Effector CD8-positive, alpha-beta T cell (primary cell): ENCODE results near the gene LRRC45.

Source experiments
- DNase-seq: peaks from one replicate; lab custom pipeline; 2025; lab: John Stamatoyannopoulos, UW

LRRC45 gene

DNA sequence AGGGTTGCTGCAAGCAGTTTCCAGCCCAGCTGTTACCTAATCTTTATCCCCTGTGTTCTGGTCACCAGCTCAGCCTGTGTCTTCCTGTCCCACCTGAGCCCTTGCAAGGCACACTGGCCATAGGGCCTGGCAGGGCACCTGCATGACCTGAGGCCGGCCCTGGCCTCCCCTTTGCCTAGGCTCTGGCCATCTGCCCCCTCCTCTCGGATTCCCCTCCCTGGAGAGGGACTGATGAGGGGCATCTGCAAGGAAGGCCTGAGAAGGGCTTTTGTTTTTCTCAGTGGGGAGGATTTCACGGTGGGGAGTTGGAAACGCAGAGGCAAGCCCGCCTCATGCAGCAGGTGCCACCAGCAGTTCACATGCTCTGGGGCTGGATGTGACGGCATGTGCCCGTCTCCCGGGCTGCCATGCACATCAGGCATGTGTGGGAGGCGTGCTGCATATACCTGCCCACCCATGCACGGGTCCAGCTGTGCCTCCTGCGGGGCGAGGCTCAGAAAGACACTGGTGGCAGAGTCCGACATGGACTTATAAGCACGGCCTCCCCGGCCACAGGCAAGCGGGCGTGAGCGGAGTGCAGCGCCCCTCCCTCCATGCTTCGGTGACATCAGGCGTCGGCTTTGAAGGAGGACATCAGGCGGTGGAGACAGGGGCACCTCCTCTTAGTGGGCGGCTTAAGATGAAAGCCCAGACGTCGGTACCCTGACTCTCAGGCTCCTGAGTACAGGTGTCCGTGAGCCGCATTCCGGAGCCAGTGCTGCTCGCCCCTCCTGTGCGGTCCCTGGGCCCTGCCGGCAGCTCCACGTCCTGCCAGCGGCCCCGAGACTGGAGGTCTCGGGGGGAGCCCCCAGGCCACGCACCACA, 29.1 kb upstream of the LRRC45 start:
- DNase-seq: no peak

DNA sequence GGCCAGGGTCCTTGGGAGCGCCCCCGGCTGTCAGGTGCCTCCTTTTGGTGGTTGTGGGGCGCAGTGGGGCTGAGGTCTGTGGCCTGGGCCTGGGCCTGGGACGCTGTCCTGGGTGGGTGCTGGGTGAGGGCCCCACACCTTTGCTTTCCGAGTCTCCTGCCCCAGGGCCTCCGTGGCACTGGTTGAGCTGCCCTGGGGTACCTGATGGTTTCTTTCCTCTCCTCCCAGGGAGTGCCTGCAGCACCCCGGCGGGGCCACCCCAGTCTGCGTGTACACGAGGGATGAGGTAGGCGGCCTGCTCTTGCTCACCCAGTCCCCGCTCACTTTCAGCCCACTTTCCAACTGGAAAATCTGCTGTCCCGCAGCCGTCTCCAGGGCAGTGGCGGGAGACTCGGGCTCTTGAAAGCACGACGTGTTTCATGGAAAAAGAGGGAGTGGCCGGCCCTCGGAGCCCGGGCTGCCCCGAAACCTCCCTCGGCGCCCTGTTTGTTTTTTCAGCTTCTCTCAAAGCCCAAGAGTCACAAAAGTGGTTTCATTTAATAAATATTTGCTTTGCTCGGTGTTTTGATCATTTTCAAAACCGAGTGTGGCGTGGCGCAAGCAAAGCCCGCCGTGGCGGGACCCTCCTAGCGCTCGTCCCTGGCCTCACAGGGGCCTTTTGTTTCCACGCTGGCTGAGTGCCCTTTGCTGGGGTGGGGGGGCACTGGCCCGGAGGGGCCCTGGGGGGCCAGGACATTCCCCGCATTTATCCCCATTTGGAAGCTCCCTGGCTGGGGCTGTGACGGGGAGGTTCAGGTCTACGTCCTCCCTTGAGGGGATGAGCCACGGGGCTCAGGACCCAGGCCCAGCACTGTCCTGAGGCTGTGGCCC, 28.3 kb upstream of the LRRC45 start:
- no peak for DNase-seq

DNA sequence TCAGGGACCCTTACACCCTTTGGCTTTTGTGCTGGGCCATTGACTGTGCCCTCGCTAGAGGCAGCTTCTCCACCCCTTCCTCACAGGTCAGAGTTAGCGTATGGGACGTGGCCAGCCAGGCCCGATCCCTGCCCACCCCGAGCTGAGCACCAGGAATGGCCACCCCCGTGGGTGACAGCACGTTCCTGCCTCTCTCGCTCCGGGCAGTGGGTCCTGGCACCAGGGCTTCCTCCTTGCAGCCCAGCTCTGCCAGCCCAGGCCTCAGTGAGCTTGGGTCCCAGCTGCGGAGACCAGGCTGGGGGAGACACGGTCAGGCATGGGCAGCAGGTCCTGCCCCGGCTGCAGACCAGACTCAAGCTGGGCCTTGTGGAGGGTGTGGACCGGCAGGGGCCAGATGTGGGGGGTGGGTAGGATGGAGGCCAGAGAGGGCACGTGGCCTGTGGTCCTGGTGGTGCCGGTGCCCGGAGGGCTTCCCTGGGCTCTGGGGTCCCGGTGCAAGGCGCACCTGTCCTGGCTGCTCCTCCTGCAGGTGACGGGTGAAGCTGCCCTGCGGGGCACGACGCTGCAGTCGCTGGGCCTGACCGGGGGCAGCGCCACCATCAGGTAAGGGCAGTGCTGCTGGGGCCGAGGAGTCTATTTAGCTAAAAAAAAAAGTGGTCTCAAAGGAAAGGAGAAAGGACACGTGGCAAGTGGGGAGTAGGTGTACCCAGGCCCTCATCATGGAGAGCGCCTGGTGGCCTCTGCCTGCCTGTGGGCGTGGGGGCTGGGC, 27.5 kb upstream of the LRRC45 start:
- DNase-seq: no peak

DNA sequence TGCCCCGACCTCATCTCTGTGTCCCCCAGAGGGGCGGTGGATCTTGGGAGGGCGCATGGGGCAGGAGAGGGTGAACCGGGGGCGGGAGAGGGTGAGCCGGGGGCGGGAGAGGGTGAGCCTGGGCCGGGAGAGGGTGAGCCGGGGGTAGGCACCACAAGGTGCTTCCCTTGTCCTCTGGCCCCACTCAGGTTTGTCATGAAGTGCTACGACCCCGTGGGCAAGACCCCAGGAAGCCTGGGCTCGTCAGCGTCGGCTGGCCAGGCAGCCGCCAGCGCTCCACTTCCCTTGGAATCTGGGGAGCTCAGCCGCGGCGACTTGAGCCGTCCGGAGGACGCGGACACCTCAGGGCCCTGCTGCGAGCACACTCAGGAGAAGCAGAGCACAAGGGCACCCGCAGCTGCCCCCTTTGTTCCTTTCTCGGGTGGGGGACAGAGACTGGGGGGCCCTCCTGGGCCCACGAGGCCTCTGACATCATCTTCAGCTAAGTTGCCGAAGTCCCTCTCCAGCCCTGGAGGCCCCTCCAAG, 26.8 kb upstream of the LRRC45 start:
- no peak for DNase-seq

DNA sequence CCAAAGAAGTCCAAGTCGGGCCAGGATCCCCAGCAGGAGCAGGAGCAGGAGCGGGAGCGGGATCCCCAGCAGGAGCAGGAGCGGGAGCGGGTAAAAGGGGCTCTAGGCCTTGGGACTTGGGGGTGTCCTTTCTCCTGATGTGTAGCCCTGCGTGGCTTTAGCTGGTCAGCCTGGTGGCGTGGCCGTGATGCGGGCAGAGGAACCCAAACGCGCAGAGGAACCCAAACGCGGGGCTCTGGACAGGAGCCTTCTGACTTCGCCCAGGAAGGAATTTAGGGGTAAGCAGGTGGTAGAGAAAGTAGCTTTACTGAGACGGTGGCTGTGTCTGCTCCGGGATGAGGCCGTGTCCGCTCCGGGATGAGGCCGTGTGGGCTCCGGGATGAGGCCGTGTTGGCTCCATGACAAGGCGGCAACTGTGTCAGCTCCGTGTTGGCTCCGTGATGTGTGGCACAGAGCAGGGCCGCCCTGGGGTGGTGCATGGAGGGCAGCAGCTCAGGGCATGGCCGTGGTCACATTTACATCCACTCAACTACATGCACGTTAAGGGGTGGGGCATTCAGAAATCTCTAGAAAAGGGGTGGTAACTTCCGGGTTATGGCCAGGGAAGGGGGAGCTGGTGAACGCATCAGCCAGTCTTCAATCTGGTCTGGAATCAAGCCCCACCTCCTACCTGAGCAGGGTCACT, 26.2 kb upstream of the LRRC45 start:
- DNase-seq: no peak

DNA sequence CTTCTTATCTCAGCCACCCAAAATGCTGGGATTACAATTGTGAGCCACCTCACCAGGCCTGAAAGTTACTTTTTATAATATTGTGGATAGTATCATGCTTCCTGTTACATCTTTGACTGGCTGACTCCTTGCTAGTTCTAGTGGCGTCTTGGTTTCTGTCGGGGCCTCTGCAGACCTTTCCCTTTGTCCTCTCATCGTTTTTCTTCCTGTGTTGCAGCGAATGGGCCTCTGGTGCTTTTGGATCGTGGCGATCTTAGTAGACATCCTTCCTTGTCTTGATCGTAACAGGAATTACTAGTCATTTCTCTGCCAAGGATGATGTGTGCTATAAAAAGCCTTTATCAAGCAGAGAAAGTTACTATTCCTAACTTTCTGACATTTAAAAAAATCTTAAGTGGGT, 24.9 kb upstream of the LRRC45 start:
- DNase-seq: no peak

DNA sequence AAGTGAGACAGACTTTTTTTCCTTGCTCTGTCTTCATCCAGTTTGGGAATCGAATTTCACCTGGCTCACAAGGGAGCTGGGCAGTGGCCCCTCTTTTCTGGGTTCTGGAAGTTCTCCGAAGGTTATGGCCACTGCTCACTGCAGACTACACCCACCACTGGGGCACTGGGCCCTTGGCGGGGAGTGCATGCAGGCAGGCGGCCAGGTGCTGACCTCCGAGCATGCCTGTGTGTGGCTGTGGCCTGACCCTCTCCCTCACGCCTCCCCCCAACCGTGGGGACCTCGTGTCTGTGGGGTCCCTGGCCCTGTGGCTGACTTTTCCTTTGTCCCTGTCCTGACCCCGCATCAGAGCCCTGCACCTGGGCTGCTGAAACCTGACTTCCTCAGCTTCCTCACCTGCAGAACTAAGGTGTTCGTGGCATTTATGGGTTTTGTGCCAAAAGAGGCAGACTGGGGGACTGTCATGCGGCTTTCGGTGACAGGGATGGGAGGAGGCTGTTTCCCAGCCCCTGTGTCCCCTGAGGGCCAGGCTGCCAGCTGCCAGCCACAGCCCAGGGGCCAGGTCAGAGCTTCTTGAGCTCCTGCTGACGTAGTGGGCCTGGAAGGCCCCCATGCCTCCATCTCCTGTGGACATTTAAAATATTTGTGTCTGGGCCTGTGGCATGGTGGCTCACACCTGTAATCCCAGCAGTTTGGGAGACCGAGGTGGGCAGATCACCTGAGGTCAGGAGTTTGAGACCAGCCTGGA, 24.2 kb upstream of the LRRC45 start:
- no peak for DNase-seq

DNA sequence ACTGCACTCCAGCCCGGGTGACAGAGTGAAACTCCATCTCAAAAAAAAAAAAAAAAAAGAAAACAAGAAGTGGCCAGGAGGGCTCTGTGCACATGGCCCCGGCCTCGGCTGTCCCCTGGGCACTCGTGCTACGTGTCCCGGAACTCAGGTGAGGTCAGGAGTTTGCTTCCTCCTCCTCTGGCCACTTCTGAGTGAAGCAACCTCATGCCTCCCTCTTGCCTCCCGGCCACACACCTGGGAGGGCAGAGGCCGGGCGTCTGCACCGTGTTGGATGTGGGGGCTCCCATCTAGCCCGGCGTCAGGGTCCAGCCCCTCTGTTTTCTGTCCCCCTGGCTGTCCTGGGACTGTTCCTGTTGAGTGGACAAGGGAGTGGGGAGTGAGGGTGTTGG, 23.5 kb upstream of the LRRC45 start:
- DNase-seq: no peak

DNA sequence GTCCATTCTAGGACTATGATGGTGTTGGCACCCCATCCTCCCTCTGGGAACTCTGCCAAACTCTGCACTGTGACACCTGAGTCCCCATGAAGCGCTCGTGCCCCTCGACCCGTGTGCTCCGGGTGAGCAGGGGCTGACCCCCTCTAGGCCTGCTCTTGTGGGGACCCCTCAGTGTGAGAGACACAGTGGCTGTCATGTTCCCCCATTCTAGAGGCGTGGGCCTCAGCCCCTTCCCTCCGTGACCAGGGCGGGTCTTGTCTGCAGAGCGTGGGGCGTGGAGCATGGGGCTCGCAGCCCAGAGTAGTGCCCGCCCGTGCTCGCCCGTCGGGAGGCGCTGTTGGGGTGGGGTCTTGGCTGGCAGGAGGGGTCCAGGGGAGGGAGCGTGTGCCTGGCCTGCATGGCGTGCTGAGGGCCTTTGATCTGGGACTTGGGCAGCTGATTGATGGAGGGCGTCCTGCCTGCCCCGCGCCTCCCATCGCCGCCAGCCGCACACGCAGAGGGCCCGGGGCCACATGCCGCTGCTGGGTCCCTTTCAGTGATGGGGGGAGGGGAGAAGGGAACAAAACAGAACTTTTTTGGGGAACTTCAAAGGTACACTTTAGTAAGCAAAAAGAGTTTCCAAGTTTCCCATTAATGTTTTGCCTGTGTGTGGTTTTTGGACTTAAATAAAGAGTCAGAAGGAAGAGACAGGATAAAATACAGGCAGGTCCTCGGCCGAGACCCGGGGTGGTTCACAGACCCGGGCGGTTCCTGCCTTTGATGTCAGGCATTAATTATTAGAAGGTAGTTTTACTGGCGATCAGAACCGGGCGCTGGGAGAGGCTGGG, 22.9 kb upstream of the LRRC45 start:
- no peak for DNase-seq

DNA sequence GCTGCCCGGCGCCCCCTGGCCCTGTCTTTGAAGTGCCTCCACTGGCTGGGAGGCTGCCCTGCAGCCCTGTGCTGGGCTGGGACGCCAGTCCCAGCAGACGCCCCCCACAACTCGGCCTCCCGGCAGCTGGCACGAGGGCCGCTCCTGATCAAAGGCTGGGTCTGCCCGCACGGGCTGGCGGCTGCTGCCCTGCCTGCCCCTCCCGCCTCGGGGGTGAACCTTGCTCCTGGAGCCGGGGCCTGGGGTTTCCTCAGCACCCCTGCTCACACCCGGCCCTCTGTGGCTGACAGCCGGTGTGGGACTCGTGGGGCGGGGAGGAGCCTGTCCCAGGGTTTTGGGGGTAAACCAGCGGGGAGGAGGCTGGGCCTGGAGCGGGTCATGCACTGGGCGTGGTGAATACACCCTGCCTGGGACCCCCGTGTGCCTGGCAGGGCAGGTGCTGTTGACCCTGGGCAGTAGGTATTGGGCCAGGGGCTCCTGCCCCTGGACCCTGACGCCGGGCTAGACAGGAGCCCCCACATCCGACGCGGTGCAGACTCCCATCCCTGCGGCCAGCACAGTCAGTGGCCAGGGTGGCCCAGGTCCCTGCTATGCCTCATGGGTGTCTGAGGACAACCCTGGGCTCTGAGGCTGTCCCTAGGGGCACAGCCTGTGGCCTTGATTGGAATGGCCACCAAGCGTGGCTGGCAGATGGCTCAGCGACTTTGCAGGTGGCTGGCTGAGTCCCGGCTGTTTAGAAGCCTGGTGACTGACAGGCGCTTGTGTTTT, 22.1 kb upstream of the LRRC45 start:
- DNase-seq: no peak

DNA sequence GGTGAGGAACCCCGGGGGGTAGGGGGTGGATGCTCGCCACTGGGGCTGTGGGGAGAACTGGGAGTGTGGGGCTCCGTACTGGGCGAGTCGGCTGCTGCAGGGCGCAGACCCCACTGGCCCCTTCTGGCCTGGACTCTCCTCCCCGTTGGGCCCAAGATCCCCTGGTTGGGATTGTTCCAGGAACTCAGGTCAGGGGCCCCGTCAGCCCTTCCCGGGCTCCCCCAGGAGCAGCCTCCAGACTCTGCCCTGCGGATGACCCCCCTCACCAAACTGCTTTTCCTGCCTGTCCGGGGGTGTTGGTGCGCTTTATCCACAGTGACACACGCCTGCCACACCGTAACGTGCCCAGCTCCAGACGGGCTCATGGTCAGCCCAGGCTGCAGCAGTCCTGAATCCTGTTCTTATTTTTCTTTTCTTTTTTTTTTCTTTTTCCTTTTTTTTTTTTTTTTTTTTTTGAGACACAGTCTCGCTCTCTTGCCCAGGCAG, 21.5 kb upstream of the LRRC45 start:
- DNase-seq: no peak

DNA sequence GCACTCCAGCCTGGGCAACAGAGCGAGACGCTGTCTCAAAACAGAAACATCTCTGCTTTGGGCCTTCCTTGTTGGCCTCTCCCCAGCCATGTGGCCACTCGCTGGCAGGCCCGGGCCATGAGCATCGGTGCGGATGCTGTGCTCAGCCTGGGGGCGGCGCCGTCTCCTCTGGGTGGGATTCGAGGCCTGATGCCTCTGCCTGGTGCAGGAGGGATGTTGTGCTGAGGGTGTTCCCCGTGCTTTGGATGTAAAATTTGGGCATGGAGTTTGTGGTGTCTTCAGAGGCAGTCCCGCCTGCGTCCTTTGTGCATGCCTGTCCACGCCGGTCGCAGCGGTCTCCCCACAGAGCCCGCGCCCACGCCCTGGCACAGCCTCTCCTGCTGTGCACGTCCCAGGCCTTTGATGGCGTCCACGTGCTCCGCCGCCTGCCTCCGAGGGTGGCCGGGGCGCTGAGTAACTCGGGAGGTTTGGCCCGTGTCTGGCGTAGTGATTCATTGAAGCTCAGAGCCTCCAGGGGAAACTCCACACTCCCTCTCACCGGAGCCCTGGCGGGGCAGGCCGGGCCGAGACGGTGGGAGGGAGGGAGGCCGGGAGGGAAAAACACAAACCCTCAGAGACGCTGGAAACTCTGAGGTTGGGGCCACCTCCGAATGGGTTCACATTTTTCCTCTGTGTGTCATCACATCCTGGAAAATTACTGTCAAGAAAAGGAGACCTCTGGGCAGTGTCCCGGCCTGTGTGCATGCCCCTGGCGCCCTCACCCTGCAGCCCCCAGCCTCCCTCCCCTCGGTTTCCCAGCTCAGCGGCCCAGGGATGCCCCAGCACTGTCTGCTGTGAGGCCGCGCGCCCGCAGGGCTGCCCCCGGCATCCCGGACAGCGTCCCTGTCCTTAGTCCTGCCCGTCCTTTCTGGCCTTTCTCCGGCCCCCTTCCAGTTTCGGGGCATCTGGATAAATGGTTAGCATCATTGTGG, 19.4 kb upstream of the LRRC45 start:
- DNase-seq: no peak

DNA sequence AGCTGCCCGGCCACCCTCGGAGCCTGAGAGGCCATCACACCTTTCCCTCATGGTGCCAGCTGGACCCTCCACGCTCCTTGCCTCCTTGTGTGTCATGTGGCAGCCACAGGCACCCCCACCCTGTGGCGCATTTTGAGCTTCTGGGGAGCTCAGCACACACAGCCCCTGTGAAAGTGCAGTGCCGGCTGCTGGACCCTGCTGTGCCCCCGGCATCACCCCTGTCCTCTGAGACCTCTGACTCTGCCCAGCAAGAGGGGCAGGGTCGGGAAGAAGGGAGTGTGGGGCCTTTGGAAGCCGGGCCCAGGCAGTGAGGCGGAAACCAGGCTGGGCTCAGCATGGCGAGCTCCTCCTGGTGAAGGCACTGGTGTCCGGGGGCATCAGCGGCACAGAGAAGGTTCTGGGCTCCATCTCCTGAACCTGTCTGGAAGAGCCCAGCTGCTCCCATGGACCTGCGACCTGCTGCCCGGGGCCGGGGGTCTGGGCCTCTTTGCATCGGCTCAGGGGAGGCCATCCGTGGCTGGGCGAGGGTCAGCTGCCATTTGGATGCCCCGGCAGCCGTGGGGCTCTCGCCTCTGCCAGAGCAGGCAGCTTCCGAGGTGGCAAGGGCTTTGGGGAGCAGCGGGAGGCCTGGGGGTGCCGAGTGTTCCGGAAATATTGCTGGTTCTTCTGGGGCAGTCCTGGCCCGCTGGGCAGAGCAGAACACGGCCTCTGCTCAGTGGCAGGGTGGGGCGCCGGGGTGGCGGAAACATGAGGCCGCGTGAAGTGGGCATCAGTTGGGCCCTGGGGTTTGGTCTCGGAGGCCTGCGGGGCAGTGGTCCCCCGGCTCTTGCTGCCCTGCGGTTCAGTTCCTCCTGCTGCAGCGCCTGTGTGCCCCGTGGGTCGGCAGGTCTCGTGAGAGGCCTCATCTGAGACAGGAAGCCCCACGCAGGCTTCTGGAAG, 18.3 kb upstream of the LRRC45 start:
- DNase-seq: no peak

DNA sequence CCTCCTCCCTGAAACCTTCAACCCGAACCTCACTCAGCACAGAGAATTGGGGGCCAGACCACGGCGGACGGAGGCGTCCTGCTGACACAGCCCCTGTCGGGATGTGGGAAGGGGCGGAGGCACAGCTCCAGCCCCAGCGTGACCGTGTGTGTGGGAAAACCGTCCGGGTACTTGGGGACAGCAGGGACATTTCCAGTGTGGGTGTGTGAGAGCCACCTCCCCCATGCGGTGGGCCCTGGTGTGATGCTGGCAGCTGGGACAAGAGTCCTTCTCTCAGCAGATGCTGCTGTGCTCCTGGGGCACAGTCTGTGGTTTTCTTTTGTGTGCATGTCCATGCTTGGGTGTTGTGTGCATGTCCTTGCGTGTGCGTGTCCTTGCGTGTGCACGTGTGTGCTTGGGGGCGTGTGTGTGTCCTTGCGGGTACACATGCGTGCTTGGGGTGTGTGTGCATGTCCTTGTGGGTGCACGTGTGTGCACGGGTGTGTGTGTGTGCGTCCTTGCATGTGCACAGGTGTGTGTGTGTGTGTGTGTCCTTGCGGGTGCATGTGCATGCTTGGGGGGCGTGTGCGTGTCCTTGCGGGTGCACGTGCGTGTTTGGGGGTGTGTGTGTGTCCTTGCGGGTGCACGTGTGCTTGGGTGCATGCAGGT, 17.3 kb upstream of the LRRC45 start:
- no peak for DNase-seq

DNA sequence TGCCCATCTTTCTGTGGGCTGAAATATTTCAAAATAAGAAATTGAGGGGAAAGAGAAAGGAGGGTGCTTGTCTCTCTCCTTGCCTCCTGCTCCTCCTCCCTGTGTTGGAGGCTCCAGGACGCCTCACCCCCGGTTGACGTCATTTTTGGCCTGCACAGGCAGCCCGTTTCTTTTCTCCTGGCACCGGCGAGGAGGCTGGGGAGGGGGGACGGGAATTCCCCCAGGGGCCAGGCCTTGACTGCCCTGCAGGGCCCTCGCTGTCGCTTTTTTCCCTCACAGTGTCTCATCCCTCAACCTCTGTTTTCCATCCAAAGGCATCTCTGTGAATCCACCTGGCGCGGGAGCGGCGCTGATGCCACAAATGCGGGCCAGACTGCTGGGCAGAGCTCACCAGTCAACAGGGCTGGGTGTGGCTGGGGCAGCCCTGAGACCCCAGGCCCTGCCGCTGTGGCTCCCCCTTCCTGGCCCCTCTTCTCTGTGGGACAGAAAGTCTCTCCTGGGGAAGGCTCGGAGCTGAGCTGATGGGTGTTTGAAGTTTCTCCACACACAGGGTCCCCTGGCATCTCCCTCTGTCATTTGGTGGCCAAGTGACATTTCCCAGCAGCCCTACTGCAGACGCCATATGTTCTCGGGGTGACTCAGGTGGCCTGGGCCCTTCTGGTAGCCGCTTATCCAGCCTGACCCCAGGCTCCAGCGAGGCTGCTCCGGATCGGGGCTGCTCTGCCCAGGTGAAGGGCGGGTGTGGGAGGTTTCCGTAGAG, 16.5 kb upstream of the LRRC45 start:
- DNase-seq: no peak

DNA sequence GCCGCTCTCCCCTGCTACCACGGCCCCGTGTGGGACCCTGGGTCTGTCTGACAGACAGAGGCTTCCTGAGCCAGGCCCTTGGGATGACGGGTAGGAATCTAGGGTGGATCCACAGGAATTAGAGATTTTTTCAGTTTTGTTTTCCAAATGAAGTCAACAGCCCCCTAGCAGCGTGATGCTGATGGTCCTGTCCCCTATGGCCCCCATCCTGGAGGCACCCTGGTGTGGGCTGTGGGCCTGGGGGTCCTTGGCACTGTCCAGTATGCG, 15.9 kb upstream of the LRRC45 start:
- no peak for DNase-seq
